Thymus (tissue), 11 donors: ENCODE results near the gene WASF2. TPM values are rescaled to one million over a fixed set of nuclear protein-coding genes. Genes with fewer than 3 reads are reported as not detected.
A peak's percentile ranks its signal among the peaks of the same experiment; 100 is the strongest.

Source experiments
- DNase-seq, 9 donors: peaks; one replicate each; pipeline ENCODE4 v3.0.0-alpha.2; 2013; ENCODE audit warnings: low spot score in 9 of 9, low read depth in 6 of 9, missing footprints in 1 of 9
- H3K27ac ChIP-seq, 2 donors: one replicate each; pipeline ENCODE4 v1.5.1; 2013; ENCODE audit warnings: control low read depth in 1 of 2, low read depth in 1 of 2, low read length in 1 of 2, mild to moderate bottlenecking in 1 of 2, moderate library complexity in 1 of 2
- H3K27me3 ChIP-seq, 2 donors: one replicate each; pipeline ENCODE4 v1.5.1; 2013; ENCODE audit warnings: low read length in 1 of 2; ENCODE audit not compliant: control insufficient read depth in 2 of 2, insufficient read depth in 1 of 2
- H3K36me3 ChIP-seq, 2 donors: one replicate each; pipeline ENCODE4 v1.5.1; 2013; ENCODE audit warnings: low read length in 1 of 2, mild to moderate bottlenecking in 1 of 2, moderate library complexity in 1 of 2; ENCODE audit not compliant: control insufficient read depth in 2 of 2, insufficient read depth in 2 of 2
- H3K4me1 ChIP-seq, 2 donors: one replicate each; pipeline ENCODE4 v1.5.1; 2013; ENCODE audit warnings: low read length in 2 of 2; ENCODE audit not compliant: control insufficient read depth in 2 of 2, insufficient read depth in 2 of 2
- H3K4me3 ChIP-seq, 2 donors: one replicate each; pipeline ENCODE4 v1.5.1; 2013; ENCODE audit warnings: low read length in 2 of 2, control low read depth in 1 of 2, mild to moderate bottlenecking in 1 of 2
- H3K9me3 ChIP-seq, 2 donors: one replicate each; pipeline ENCODE4 v1.5.1; 2013; ENCODE audit warnings: low read length in 1 of 2, mild to moderate bottlenecking in 1 of 2; ENCODE audit not compliant: control insufficient read depth in 2 of 2, insufficient read depth in 1 of 2
- WGBS: extraction: QIAGEN DNeasy Blood & Tissue Kit; methylation state at CpG from one replicate; pipeline ENCODE4 v1.1.7; 2013; 5-methylcytosine and 5-hydroxymethylcytosine counted together
- polyA plus RNA-seq: library from polyadenylated mRNA; stranded (reverse); fragments of 200-250 nt; gene quantifications from one replicate; pipeline ENCODE4 v1.2.3, GENCODE V29; 2013
- total RNA-seq: library from RNA; stranded (reverse); fragments of 120-200 nt; gene quantifications from one replicate; pipeline ENCODE4 v1.2.4, GENCODE V29; 2013
- donor health status: healthy.

Gene WASF2
- total and polyA plus RNA-seq, 2 donors: 14.2 to 47.4 TPM

DNA sequence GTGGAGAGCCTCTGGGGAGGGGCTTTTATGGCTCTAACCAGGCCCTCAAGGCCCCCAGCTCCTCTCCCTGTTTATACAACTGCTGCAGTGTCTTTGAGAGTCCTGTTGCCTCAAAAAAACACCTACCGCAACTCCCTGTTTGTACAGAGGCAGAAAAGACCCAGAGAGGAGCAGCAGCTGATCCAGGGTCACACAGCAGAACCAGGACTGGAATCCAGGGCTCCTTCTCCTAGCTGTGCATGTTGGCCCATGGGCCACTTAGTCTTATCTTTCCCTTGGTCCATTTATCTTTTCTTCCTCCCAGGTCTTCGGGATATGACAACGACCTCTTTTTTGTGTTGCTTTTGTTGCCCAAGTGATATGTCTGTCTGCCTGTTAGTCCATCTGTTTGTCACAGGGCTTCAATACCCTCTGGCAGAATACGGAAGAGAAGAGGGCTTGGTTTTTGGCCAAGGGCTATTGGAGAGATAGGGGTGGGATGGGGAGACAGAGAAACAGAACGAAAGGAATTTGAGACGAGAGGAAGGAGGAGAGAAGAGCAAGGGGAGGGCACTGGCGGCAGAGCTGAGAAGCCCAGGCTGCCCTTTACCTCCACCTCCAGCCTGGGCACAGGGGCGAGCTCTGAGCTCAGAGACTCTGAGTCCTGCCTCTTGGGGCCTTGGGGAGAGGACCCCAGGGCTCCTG lies 33.5 kb upstream of the WASF2 start:
- no peak for DNase-seq
- Histone ChIP-seq H3K36me3 (no peaks in the 10 kb centered on the region), H3K27ac (peak overlapping the region; percentile 91 to 97), H3K4me1 (peaks cover 77 to 99% of the 10 kb centered on the region in 2 donors), H3K27me3 (no peaks in the 10 kb centered on the region), H3K9me3 (peaks cover 0 to 20% of the 10 kb centered on the region in 2 donors), H3K4me3 (peak overlapping the region; percentile 33 to 49)
- WGBS: 88% methylated on average over 8 of the region's 8 CpGs

DNA sequence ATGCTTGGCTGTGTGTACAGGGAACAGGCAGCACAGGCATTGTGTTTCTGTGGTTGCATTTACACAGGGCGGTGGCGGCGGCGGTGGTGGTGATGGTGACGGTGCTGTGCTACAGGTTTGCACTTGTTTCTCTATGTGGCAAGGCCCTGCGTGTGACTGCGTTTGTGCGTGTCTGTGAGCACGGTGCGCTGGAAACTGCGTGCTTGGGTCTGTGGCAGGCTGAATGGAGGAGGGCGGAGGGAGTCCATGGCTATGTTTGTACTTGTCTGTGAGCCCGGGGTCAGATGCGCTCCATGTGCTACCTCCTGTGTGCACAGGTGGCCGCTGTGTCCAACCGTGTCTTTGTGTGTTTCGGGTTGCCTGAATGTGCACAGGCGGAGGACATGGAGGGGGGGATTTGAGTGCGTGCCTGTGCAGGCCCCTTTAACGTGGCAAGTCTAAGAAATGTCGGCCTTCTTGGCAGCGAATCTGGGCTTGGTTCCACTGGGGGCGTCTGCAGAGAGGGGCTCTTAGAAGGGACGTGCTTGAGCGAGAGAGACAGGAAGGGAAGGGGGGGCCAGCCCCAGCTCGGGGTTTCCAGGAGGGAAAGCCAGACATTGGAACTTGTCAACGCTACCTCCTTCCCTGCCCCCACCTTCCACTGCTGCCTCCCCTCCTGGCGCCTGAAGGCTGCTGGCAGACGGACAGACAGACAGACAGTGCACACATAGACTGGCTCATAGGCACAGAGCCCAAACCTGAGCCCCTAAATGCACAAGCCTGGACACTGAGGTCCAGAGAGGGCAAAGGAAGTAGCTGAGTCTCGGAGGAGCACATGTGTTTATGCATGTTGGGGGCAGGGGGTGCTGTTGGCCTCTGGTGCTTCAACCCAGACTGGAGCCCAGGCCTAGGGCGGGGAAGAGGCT lies 32.7 kb upstream of the WASF2 start:
- H3K27ac ChIP-seq: peak overlapping the region; percentile 91 to 97
- peak in 6 of 9 donors; percentile 63 to 89 (median 70) for DNase-seq
- peaks cover 70 to 100% of the 10 kb centered on the region in 2 donors for H3K4me1 ChIP-seq
- H3K4me3 ChIP-seq: peak overlapping the region; percentile 33 to 49
- 48% methylated on average over 31 of the region's 31 CpGs for WGBS
- H3K9me3 ChIP-seq: peaks cover 0 to 20% of the 10 kb centered on the region in 2 donors
- H3K27me3 ChIP-seq: no peaks in the 10 kb centered on the region
- no peaks in the 10 kb centered on the region for H3K36me3 ChIP-seq

- H3K4me3 ChIP-seq: peak overlapping the region; percentile 45 to 49
Measured at GRCh38 chr1:27521861-27522431, 32.0 kb upstream of the WASF2 start.

DNA sequence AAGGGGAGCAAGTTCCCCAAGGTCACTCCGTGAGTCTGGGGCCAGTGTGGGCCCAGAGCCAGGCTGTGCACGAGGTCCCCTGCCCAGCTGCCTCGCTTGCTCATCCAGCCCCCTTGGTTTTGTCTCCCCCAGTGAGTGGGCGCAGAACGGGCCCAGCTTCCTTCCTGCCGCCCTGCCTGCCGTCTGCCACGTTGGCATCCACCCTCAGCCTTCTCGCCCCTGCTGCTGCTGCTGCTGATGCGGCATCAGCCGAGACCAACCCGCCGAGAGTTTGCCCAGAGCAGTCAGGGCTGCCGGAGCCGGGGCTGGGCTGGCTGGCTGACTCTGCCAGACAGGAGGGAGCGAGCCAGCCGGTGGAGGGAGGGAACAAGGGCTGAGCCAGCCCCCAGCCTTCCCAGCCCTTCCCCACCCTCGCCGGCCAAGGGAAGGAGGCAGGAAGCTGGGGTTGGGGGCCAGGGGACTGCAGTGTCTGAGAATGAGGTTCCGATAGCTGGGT lies 31.4 kb upstream of the WASF2 start:
- Histone ChIP-seq H3K36me3 (no peaks in the 10 kb centered on the region), H3K4me3 (peak overlapping the region; percentile 45 to 49), H3K27me3 (no peaks in the 10 kb centered on the region), H3K27ac (peak overlapping the region; percentile 91 to 97), H3K4me1 (peaks cover 61 to 92% of the 10 kb centered on the region in 2 donors), H3K9me3 (peaks cover 0 to 18% of the 10 kb centered on the region in 2 donors)
- WGBS: 5% methylated on average over 20 of the region's 20 CpGs
- peak in 5 of 9 donors; percentile 42 to 81 (median 66) for DNase-seq

More at GRCh38 chr1:27521861-27522431, 32.0 kb upstream of the WASF2 start:
- Histone ChIP-seq H3K4me1 (peaks cover 62 to 98% of the 10 kb centered on the region in 2 donors), H3K27me3 (no peaks in the 10 kb centered on the region), H3K36me3 (no peaks in the 10 kb centered on the region), H3K27ac (peak overlapping the region; percentile 91 to 97), H3K9me3 (peaks cover 0 to 18% of the 10 kb centered on the region in 2 donors)
- no peak for DNase-seq
- 50% methylated on average over 9 of the region's 9 CpGs for WGBS

DNA sequence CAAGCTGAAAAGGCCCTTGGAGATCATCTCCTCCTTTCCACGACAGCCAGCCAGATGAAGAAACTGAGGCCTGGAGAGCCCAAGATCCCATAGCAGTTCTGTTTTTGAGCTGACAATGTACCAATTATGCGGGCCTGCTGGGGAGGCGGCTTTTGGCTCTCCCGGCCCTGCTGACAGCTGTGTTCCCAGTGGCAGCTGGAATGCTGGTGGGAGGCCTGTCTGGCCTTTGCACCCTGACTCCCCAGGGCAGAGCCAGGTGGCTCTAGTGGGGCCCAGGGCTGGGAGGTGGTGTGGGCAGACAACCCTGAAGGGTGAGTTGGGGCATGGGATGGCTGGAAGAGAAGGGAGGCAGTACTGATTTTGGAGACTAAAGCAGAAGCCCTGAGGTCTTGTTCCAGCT lies 30.7 kb upstream of the WASF2 start:
- no peaks in the 10 kb centered on the region for H3K36me3 ChIP-seq
- 95% methylated on average over 4 of the region's 4 CpGs for WGBS
- peak overlapping the region; percentile 55 to 97 for H3K27ac ChIP-seq
- no peak for DNase-seq
- H3K27me3 ChIP-seq: no peaks in the 10 kb centered on the region
- peaks cover 0 to 14% of the 10 kb centered on the region in 2 donors for H3K9me3 ChIP-seq
- H3K4me3 ChIP-seq: no peak overlapping the region
- H3K4me1 ChIP-seq: peaks cover 57 to 85% of the 10 kb centered on the region in 2 donors

- DNase-seq: no peak
Measured at GRCh38 chr1:27519331-27520258, 29.6 kb upstream of the WASF2 start.

DNA sequence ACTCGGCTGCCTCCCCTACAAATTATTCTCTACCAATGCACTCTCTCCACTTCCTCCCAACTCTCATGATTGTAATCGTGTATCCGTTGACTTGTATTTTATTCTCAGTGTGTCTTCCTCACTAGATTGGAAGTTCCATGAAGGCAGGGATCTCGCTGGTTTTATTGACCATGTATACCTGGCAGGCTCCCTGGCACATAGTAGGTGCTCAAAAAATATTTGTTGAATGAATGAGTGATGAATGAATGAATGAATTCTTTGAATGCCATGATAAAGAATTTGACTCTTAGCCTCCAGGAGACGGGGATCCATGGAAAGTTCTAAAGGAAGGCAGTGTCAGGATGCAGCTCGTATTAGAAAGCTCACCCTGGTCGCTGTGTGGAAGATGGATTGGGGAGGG lies 28.8 kb upstream of the WASF2 start:
- Histone ChIP-seq H3K27me3 (no peaks in the 10 kb centered on the region), H3K4me3 (no peak overlapping the region), H3K27ac (no peak overlapping the region), H3K4me1 (peaks cover 41 to 72% of the 10 kb centered on the region in 2 donors), H3K9me3 (peaks cover 0 to 8% of the 10 kb centered on the region in 2 donors), H3K36me3 (no peaks in the 10 kb centered on the region)
- DNase-seq: no peak
- 98% methylated on average over 7 of the region's 7 CpGs for WGBS

More at GRCh38 chr1:27519331-27520258, 29.6 kb upstream of the WASF2 start:
- Histone ChIP-seq H3K27ac (peak overlapping the region; percentile 11 to 97), H3K9me3 (peaks cover 0 to 6% of the 10 kb centered on the region in 2 donors), H3K4me1 (peaks cover 48 to 75% of the 10 kb centered on the region in 2 donors), H3K27me3 (no peaks in the 10 kb centered on the region), H3K36me3 (no peaks in the 10 kb centered on the region), H3K4me3 (no peak overlapping the region)
- WGBS: 94% methylated on average over 24 of the region's 24 CpGs
